H1 (cell line): ENCODE measurements around the gene CPM.

Experiments used
- ATF2 ChIP-seq: IDR thresholded peaks from 2 replicates; pipeline ENCODE4 v1.6.1; 2012; ENCODE audit warnings: low read length, inconsistent platforms
- BCL11A ChIP-seq, 2 experiments: IDR thresholded peaks; one replicate each; pipeline ENCODE4 v1.6.1; 2011; ENCODE audit warnings: low read depth in 2 of 2, low read length in 2 of 2, mild to moderate bottlenecking in 2 of 2
- CTCF ChIP-seq, 3 experiments: IDR thresholded peaks; 1 replicate in 2 of 3; 2 replicates in 1 of 3; pipeline versions ENCODE4 v1.5.1 to v1.6.1; 2011; ENCODE audit warnings: low read length in 3 of 3, mild to moderate bottlenecking in 3 of 3, inconsistent platforms in 2 of 3, low read depth in 1 of 3, moderate library complexity in 1 of 3; ENCODE audit not compliant: insufficient read depth in 1 of 3; ENCODE audit errors: control extremely low read depth in 1 of 3
- EP300 ChIP-seq, 2 experiments: IDR thresholded peaks; 1 replicate in 1 of 2; 2 replicates in 1 of 2; pipeline ENCODE4 v1.6.1; 2011 to 2012; ENCODE audit warnings: low read depth in 2 of 2, low read length in 2 of 2, mild to moderate bottlenecking in 2 of 2, borderline replicate concordance in 1 of 2, inconsistent platforms in 1 of 2, moderate library complexity in 1 of 2
- POLR2A ChIP-seq, 2 experiments: IDR thresholded peaks; 1 replicate in 1 of 2; 2 replicates in 1 of 2; pipeline ENCODE4 v1.6.1; 2011; ENCODE audit warnings: low read depth in 2 of 2, low read length in 2 of 2, mild to moderate bottlenecking in 2 of 2; ENCODE audit errors: control extremely low read depth in 1 of 2
- POLR2AphosphoS5 ChIP-seq: IDR thresholded peaks from 2 replicates; pipeline ENCODE4 v1.6.1; 2011; ENCODE audit warnings: low read depth, low read length
- RAD21 ChIP-seq, 2 experiments: IDR thresholded peaks in 1 of 2; conservative IDR thresholded peaks in 1 of 2; 2 replicates each; pipeline ENCODE4 v1.6.1; 2011; ENCODE audit warnings: low read depth in 2 of 2, low read length in 2 of 2, improper control_type of control experiment in 1 of 2, inconsistent platforms in 1 of 2, mild to moderate bottlenecking in 1 of 2, moderate library complexity in 1 of 2
- SIN3A ChIP-seq, 2 experiments: IDR thresholded peaks in 1 of 2; conservative IDR thresholded peaks in 1 of 2; 2 replicates each; pipeline ENCODE4 v1.6.1; 2011 to 2012; ENCODE audit warnings: low read length in 2 of 2, improper control_type of control experiment in 1 of 2, low read depth in 1 of 2, mild to moderate bottlenecking in 1 of 2
- SRF ChIP-seq: IDR thresholded peaks from 2 replicates; pipeline ENCODE4 v1.6.1; 2011; ENCODE audit warnings: mild to moderate bottlenecking, low read depth, low read length, moderate library complexity
- TBP ChIP-seq: IDR thresholded peaks from 2 replicates; pipeline ENCODE4 v1.6.1; 2011; ENCODE audit warnings: low read depth, low read length, improper control_type of control experiment

- TF ChIP-seq TBP = no peak
- TF ChIP-seq POLR2A (IDR thresholded peaks at IDR 0.05; ENCODE audit: control extremely low read depth in 1 of 2, low read depth in 2 of 2, low read length in 2 of 2) = no peak
- no peak for TF ChIP-seq RAD21 (IDR thresholded peaks at IDR 0.05 in 1 of 2, conservative IDR thresholded peaks at IDR 0.05 in 1 of 2; ENCODE audit: low read depth in 2 of 2, low read length in 2 of 2)
- no peak for TF ChIP-seq POLR2AphosphoS5
- no peak for TF ChIP-seq CTCF (IDR thresholded peaks at IDR 0.05; ENCODE audit: control extremely low read depth in 1 of 3, insufficient read depth in 1 of 3, low read depth in 1 of 3, low read length in 3 of 3)
- TF ChIP-seq SRF = no peak
- TF ChIP-seq BCL11A (IDR thresholded peaks at IDR 0.05; ENCODE audit: low read depth in 2 of 2, low read length in 2 of 2) = no peak
- no peak for TF ChIP-seq EP300 (IDR thresholded peaks at IDR 0.05; ENCODE audit: borderline replicate concordance in 1 of 2, low read depth in 2 of 2, low read length in 2 of 2)
- no peak for TF ChIP-seq SIN3A (conservative IDR thresholded peaks at IDR 0.05 in 1 of 2, IDR thresholded peaks at IDR 0.05 in 1 of 2; ENCODE audit: low read depth in 1 of 2, low read length in 2 of 2)
- TF ChIP-seq ATF2 = no peak
Measured at GRCh38 chr12:68886636-68887572, 46.1 kb downstream of the CPM start.
